Mammary epithelial cell (primary cell): ENCODE data around the gene CFH.

Experiments
- CTCF ChIP-seq, 2 donors: IDR thresholded peaks in 1 of 2; conservative IDR thresholded peaks in 1 of 2; 2 replicates each; pipeline ENCODE4 v1.5.1; 2011 to 2012; ENCODE audit warnings: inconsistent platforms in 2 of 2, low read length in 2 of 2, mild to moderate bottlenecking in 2 of 2, control low read depth in 1 of 2, low read depth in 1 of 2; ENCODE audit not compliant: insufficient read depth in 1 of 2; ENCODE audit errors: extremely low read depth in 1 of 2
- EZH2 ChIP-seq: IDR thresholded peaks from 2 replicates; pipeline ENCODE4 v1.6.1; 2012; ENCODE audit warnings: low read length, inconsistent platforms, borderline replicate concordance

GRCh38 chr1:196738730-196739129 is 86.9 kb downstream of the CFH start:
- TF ChIP-seq CTCF (conservative IDR thresholded peaks at IDR 0.05 in 1 of 2, IDR thresholded peaks at IDR 0.05 in 1 of 2; ENCODE audit: extremely low read depth in 1 of 2, insufficient read depth in 1 of 2, low read depth in 1 of 2, low read length in 2 of 2), result no peak
- no peak for TF ChIP-seq EZH2
